ENCODE results near the gene CIAO3. TPM values are rescaled to one million over a fixed set of nuclear protein-coding genes. Genes with fewer than 3 reads are reported as not detected.
"Not testable (repeated sequence)": the region's sequence is repeated elsewhere in the genome, so short reads cannot be mapped to it uniquely, and the experiment has no call there.

CIAO3 gene
- total RNA-seq, 1 donor from 2014 or later: 39.5 TPM

- Mint-ChIP-seq H3K27me3 (peaks cover 24% of the 10 kb centered on the region), H3K4me1 (peaks cover 7% of the 10 kb centered on the region), H3K27ac (no peak overlapping the region), H3K4me3 (peak overlapping the region; percentile 62), H3K36me3 (ENCODE audit: low read depth) (no peaks in the 10 kb centered on the region), H3K9me3 (no peaks in the 10 kb centered on the region)
- peak; percentile 74 for DNase-seq
- intact Hi-C loops (cut with micrococcal nuclease): loop anchor here (1.0 kb wide), 1 partner anchor 26 kb away; no protein-coding TSS in a partner anchor
Measured at GRCh38 chr16:715477-716199, 25.2 kb downstream of the CIAO3 start.

DNA sequence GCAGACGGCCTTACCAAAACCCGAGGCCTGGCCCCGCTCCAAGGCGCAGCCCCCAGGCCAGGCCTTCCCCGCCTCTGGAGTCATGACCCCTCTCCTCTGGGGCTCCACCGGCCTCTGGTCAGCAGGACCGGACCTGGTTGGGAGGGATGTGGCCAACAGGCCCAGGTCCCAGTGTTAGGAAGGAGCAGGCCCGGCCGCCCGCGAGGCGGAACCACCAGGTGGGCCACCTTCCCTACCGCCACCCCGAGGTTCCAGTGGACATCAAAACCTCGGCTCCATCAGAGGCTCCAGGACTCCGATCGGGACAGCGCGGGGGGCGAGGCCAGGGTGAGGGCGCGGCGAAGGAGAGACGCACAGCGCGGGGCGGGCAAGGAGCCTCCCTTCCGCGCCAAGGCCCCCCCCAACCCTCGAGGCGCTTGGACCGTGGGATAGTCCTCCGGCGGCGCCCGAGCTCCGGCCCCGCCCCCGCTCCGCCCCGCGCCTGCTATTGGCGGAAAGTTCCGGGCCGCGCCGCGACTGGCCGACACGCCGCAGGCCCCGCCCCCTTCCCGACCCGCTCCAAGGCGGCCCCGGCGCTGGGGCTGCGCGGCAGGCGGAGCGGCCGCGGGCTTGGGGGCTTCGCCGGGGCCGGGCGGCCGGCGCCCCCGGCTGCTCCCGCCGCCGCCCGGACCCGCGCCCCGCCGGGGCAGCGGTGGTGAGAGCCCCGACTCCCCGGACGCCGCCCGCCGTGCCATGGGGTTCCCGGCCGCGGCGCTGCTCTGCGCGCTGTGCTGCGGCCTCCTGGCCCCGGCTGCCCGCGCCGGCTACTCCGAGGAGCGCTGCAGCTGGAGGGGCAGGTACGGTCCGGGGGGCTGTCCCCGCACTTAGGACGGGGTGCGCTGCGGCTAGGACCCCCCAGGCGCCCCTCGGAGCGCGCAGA is 26.0 kb downstream of the CIAO3 start, which contains the start of gene METRN:
METRN (plus strand) TSS at position 561 of the 919 bp plus-strand sequence; CDS start at position 733, 172 bp downstream.
- H3K4me3 Mint-ChIP-seq: peak within 1 kb of the TSS; percentile 62
- H3K9me3 Mint-ChIP-seq: no peaks in the 10 kb centered on the region
- H3K4me1 Mint-ChIP-seq: peaks cover 4% of the 10 kb centered on the region
- H3K36me3 Mint-ChIP-seq (ENCODE audit: low read depth): no peaks in the 10 kb centered on the region
- peak; percentile 98 for DNase-seq
- intact Hi-C loops (cut with micrococcal nuclease): loop anchor here (1.0 kb wide), 1 partner anchor 26 kb away; no protein-coding TSS in a partner anchor
- peaks cover 24% of the 10 kb centered on the region for H3K27me3 Mint-ChIP-seq
- H3K27ac Mint-ChIP-seq: no peak within 1 kb of the TSS

- no peak for DNase-seq
- peaks cover 4% of the 10 kb centered on the region for H3K4me1 Mint-ChIP-seq
- intact Hi-C loops (cut with micrococcal nuclease): no loop called here
- no peaks in the 10 kb centered on the region for H3K36me3 Mint-ChIP-seq (ENCODE audit: low read depth)
- H3K4me3 Mint-ChIP-seq: no peak overlapping the region
- H3K27ac Mint-ChIP-seq: no peak overlapping the region
- peaks cover 21% of the 10 kb centered on the region for H3K27me3 Mint-ChIP-seq
- no peaks in the 10 kb centered on the region for H3K9me3 Mint-ChIP-seq
Measured at GRCh38 chr16:714079-714478, 26.7 kb downstream of the CIAO3 start.

- intact Hi-C loops (cut with micrococcal nuclease): loop anchor here (1.0 kb wide), 1 partner anchor 76 kb away; the partner anchor contains the start of genes CHTF18 and RPUSD1
- H3K9me3 Mint-ChIP-seq; H3K36me3 Mint-ChIP-seq (ENCODE audit: low read depth); H3K4me1 Mint-ChIP-seq; H3K4me3 Mint-ChIP-seq: not testable (repeated sequence)
- peaks cover 24% of the 10 kb centered on the region for H3K27me3 Mint-ChIP-seq
- H3K27ac Mint-ChIP-seq: peak overlapping the region; percentile 6
- peak; percentile 86 for DNase-seq
Measured at GRCh38 chr16:712740-713250, 28.0 kb downstream of the CIAO3 start.

DNA sequence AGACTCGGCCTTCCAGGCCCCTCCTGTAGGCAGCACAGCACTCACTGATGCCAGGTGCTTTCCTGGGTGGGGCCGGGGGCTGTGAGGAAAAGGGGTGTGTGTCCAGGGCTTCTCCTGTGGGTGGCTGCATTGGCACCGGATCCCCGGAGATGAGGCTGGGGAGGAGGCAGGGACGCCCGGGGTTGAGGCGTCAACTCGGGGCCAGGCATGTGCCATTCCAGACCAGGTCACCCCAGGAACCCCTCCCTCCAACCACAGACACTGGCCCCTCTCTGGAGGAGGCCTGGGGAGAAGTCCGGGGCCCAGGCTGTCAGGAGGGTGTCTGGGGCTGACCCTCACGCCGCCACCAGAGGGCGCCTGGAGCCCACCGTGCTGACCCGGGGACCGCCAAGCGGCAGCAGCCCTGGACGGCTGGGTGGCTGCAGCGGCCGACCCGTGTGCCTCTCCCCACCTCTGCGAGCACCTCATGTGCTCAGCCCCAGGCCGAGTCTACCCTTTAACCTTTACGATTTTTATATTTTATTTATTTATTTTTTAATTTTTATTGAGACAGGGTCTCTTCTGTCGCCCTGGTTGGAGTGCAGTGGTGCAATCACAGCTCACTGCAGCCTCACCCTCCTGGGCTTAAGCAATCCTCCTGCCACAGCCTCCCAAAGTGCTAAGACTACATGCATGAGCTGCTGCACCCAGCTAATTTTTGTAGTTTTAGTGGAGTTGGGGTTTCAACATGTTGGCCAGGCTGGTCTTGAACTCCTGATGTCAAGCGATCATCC is 29.1 kb downstream of the CIAO3 start:
- Mint-ChIP-seq H3K4me3 (no peak overlapping the region), H3K36me3 (ENCODE audit: low read depth) (no peaks in the 10 kb centered on the region), H3K9me3 (no peaks in the 10 kb centered on the region), H3K4me1 (peaks cover 4% of the 10 kb centered on the region), H3K27me3 (peaks cover 31% of the 10 kb centered on the region), H3K27ac (no peak overlapping the region)
- DNase-seq: peak; percentile 94
- intact Hi-C loops (cut with micrococcal nuclease): loop anchor here (1.0 kb wide), 2 partner anchors 74 to 77 kb away; partner anchors contain the start of genes CHTF18 and RPUSD1

DNA sequence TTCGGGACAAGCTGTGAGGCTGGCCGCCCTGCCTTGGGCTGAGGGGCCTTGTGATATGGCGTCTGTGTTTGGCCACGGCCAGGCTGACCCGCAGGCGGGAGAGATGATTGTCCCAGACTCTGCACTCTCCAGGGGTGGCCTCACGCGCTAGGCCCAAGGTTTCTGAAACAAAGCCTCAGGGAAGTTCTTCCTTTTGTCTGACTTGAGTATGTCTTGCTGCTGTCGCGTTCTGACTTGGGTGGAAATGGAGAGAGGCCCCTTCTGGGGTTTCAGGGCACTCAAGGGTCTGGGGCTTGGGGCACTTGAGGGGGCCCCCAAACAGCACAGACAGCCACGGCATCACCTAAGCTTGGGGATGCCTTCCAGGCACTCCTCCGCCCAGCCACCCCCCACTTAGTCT is 29.7 kb downstream of the CIAO3 start:
- no peak for DNase-seq
- Mint-ChIP-seq H3K27ac (no peak overlapping the region), H3K36me3 (ENCODE audit: low read depth) (no peaks in the 10 kb centered on the region), H3K4me1 (peaks cover 4% of the 10 kb centered on the region), H3K27me3 (peaks cover 32% of the 10 kb centered on the region), H3K4me3 (no peak overlapping the region), H3K9me3 (no peaks in the 10 kb centered on the region)
- intact Hi-C loops (cut with micrococcal nuclease): loop anchor here (1.0 kb wide), 1 partner anchor 74 kb away; no protein-coding TSS in a partner anchor

DNA sequence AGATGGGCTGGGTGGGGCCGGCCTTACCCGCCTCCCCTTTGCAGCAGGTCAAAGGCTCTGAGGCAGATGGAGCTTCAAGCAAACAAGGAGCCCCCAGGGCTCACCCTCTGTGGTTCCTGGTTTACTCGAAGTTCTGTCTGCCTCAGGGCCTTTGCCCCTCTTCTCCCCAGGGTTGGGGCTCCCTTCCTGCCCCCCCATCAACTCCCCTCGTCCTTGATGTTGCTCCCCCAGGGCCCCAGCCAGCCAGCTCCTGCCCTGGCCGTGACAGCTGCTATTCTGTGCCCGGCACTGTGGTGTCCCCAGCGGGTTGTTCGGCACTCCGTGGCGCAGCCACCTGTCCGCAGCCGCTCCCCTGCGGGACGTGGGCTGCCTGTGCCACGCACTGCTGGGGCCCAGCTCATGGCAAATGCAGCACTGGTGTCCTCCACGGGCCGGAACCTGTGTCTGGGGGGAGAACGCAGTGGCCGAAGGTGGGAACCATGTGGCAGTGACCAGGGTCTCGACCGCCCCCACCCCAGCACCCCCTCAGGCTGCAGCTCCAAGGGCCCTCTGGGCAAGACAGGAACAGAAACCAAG is 30.2 kb downstream of the CIAO3 start:
- intact Hi-C loops (cut with micrococcal nuclease): loop anchor here (1.0 kb wide), 1 partner anchor 75 kb away; no protein-coding TSS in a partner anchor
- no peaks in the 10 kb centered on the region for H3K9me3 Mint-ChIP-seq
- no peak for DNase-seq
- H3K27ac Mint-ChIP-seq: no peak overlapping the region
- H3K36me3 Mint-ChIP-seq (ENCODE audit: low read depth): no peaks in the 10 kb centered on the region
- peaks cover 30% of the 10 kb centered on the region for H3K27me3 Mint-ChIP-seq
- peaks cover 4% of the 10 kb centered on the region for H3K4me1 Mint-ChIP-seq
- H3K4me3 Mint-ChIP-seq: no peak overlapping the region

DNA sequence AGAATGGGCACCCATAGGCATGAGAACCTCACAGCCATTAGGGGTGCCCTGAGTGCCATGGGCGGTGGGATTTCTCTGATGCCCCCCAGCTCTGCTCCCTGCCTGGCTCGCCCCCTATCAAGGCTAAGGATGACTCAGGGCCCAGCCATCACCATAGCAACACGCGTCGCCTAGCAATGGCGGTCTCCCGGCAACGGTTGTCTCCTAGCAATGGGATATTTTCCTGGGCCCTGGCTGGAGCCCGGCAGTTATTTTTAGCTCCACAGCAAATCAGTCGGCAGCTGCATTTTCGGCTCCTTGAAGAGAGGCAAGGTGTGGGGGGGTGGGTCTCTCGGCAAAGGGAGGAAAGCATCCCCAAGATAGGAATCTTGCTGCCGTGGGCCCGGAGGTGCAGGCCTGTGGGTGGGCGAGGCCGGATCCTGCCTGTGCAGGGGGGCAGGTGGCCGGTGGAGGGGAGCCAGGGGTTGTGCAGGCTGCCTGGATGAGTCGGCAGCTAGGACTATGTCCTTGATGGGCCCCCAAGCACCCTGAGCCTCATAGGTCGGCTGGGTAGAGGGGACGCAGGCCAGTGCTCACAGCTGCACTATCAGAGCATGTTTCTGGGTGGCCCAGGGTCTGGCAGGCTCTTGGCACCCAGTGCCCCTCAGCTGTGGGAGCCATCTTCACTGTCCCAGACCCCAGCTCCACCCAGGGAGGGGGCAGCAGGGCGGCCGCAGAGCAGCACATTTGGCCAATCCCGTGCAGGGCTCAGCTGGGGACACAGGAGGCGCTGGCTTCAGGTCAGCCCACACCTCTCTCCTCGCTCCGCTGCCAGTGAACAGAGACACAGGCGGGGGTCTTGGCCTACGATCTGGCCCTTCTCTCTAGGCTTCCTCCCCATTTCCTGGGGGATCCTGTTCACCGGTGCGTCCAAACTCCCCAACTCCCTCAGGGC is 31.0 kb downstream of the CIAO3 start:
- Mint-ChIP-seq H3K9me3 (no peaks in the 10 kb centered on the region), H3K27ac (no peak overlapping the region), H3K36me3 (ENCODE audit: low read depth) (no peaks in the 10 kb centered on the region), H3K4me1 (peaks cover 4% of the 10 kb centered on the region), H3K4me3 (no peak overlapping the region), H3K27me3 (peaks cover 30% of the 10 kb centered on the region)
- no peak for DNase-seq
- intact Hi-C loops (cut with micrococcal nuclease): no loop called here

GRCh38 chr16:708959-709358 is 31.8 kb downstream of the CIAO3 start:
- H3K36me3 Mint-ChIP-seq (ENCODE audit: low read depth): no peaks in the 10 kb centered on the region

GRCh38 chr16:708019-708418 is 32.8 kb downstream of the CIAO3 start:
- DNase-seq: no peak
- Mint-ChIP-seq H3K4me3 (no peak overlapping the region), H3K9me3 (no peaks in the 10 kb centered on the region), H3K36me3 (ENCODE audit: low read depth) (no peaks in the 10 kb centered on the region), H3K27me3 (peaks cover 36% of the 10 kb centered on the region), H3K27ac (no peak overlapping the region), H3K4me1 (peaks cover 4% of the 10 kb centered on the region)
- intact Hi-C loops (cut with micrococcal nuclease): no loop called here

More at GRCh38 chr16:708959-709358, 31.8 kb downstream of the CIAO3 start:
- H3K27me3 Mint-ChIP-seq: peaks cover 31% of the 10 kb centered on the region
- intact Hi-C loops (cut with micrococcal nuclease): no loop called here
- peaks cover 4% of the 10 kb centered on the region for H3K4me1 Mint-ChIP-seq
- DNase-seq: no peak
- no peak overlapping the region for H3K27ac Mint-ChIP-seq
- no peak overlapping the region for H3K4me3 Mint-ChIP-seq
- H3K9me3 Mint-ChIP-seq: no peaks in the 10 kb centered on the region

DNA sequence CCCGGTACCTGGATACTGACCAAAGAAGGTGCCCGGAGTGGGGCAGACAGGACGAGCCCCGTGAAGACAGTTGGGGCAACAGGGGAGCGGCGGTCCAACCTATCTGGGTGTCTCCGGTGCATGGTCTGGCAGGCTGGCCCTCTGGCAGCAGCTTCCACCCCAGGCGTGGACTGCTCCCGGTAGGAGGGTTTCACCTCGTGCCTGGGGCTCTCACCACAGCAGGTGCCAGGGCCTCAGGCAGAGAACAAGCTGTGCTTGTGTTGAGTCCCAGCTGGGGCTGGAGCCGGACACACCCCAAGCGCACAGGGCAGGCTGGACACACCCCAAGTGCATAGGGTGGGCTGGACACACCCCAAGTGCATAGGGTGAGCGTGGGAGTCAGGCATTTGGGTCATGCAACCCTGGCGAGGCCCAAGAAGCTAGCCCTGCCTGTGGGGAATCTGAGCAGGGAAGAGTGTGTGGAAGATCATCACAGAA is 33.7 kb downstream of the CIAO3 start:
- H3K27me3 Mint-ChIP-seq: peaks cover 40% of the 10 kb centered on the region
- no peak overlapping the region for H3K4me3 Mint-ChIP-seq
- no peaks in the 10 kb centered on the region for H3K4me1 Mint-ChIP-seq

More for the DNA sequence above, 33.7 kb downstream of the CIAO3 start:
- H3K27ac Mint-ChIP-seq: no peak overlapping the region
- H3K36me3 Mint-ChIP-seq (ENCODE audit: low read depth): no peaks in the 10 kb centered on the region
- no peaks in the 10 kb centered on the region for H3K9me3 Mint-ChIP-seq
- DNase-seq: no peak
- intact Hi-C loops (cut with micrococcal nuclease): no loop called here
